Neural crest cell (in vitro differentiated cells): Measurements from ENCODE around the gene TMX1. TPM values are rescaled to one million over a fixed set of nuclear protein-coding genes. Genes with fewer than 3 reads are reported as not detected.

Source experiments
- DNase-seq: peaks from one replicate; pipeline ENCODE4 v3.0.0; 2021; ENCODE audit warnings: low read depth, mixed read lengths, low spot score
- H3K27ac Mint-ChIP-seq: one replicate; pipeline ENCODE4 v1.8.0; 2021; ENCODE audit warnings: mild to moderate bottlenecking, mixed read lengths; ENCODE audit not compliant: unreplicated experiment
- H3K27me3 Mint-ChIP-seq: 2 replicates; pipeline ENCODE4 v1.8.0; 2021; ENCODE audit warnings: low read depth, mild to moderate bottlenecking, mixed read lengths
- H3K36me3 Mint-ChIP-seq: 2 replicates; pipeline ENCODE4 v1.8.0; 2021; ENCODE audit warnings: low read depth, mild to moderate bottlenecking, mixed read lengths
- H3K4me1 Mint-ChIP-seq: 2 replicates; pipeline ENCODE4 v1.8.0; 2021; ENCODE audit warnings: mixed read lengths
- H3K4me3 Mint-ChIP-seq: one replicate; pipeline ENCODE4 v1.8.0; 2021; ENCODE audit warnings: mild to moderate bottlenecking, mixed read lengths
- H3K9me3 Mint-ChIP-seq: 2 replicates; pipeline ENCODE4 v1.8.0; 2021; ENCODE audit warnings: mixed read lengths
- total RNA-seq: library from RNA; stranded (reverse); gene quantifications from 2 replicates; pipeline ENCODE4 v1.2.1, GENCODE V29; 2021
- TF ChIP-seq, protein P1 (sequence below): fragments of 200-600 bp; sonication (generic); conservative IDR thresholded peaks from 2 replicates; pipeline ENCODE4 v1.5.0; 2021; ENCODE audit warnings: antibody characterized with exemption, mild to moderate bottlenecking

TMX1 gene
- total RNA-seq, 1 donor from 2014 or later = 61.9 TPM

DNA sequence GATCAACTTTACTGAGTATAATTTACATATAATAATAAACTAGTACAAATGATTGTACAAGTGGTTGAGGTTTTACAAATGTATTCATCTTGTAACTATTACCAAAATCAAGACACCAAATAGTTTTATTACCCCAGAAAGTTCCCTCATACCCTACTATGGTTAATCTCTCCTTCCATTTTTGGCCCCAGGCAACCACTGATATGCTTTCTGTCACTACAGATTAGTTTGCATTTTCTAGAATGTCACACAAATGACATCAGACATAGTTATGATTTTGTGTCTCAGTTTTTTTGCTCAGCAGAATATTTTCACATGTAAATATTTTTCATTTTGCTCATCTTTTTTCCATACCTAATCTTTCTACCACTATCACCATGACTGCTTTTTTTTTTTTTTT lies 49.1 kb downstream of the TMX1 start:
- peaks cover 25% of the 10 kb centered on the region for H3K4me1 Mint-ChIP-seq
- no peak overlapping the region for H3K27ac Mint-ChIP-seq
- H3K9me3 Mint-ChIP-seq = no peaks in the 10 kb centered on the region
- H3K36me3 Mint-ChIP-seq = no peaks in the 10 kb centered on the region
- TF ChIP-seq, protein P1, sequence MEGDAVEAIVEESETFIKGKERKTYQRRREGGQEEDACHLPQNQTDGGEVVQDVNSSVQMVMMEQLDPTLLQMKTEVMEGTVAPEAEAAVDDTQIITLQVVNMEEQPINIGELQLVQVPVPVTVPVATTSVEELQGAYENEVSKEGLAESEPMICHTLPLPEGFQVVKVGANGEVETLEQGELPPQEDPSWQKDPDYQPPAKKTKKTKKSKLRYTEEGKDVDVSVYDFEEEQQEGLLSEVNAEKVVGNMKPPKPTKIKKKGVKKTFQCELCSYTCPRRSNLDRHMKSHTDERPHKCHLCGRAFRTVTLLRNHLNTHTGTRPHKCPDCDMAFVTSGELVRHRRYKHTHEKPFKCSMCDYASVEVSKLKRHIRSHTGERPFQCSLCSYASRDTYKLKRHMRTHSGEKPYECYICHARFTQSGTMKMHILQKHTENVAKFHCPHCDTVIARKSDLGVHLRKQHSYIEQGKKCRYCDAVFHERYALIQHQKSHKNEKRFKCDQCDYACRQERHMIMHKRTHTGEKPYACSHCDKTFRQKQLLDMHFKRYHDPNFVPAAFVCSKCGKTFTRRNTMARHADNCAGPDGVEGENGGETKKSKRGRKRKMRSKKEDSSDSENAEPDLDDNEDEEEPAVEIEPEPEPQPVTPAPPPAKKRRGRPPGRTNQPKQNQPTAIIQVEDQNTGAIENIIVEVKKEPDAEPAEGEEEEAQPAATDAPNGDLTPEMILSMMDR = no peak
- no peaks in the 10 kb centered on the region for H3K27me3 Mint-ChIP-seq
- DNase-seq = no peak
- no peak overlapping the region for H3K4me3 Mint-ChIP-seq

DNA sequence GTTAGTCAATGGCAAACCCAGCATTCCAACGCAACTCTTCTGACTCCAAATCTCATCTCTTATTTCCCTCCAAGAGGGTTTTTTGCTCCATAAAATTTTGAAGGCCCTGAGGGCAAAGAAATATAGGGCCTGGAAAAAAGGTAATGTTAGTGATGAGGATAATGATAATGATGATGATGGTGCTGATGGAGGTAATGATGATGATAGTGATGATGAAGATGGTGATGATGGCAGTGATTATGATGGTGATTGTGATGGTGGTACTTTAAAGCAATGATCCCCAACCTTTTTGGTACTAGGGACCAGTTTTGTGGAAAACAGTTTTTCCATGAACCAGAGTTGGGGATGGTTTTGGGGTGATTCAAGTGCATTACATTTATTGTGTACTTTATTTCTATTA lies 50.1 kb downstream of the TMX1 start:
- TF ChIP-seq, protein P1 = no peak
- Mint-ChIP-seq H3K27ac (no peak overlapping the region), H3K4me3 (no peak overlapping the region), H3K27me3 (no peaks in the 10 kb centered on the region), H3K4me1 (peaks cover 20% of the 10 kb centered on the region), H3K36me3 (no peaks in the 10 kb centered on the region), H3K9me3 (no peaks in the 10 kb centered on the region)
- DNase-seq = no peak

DNA sequence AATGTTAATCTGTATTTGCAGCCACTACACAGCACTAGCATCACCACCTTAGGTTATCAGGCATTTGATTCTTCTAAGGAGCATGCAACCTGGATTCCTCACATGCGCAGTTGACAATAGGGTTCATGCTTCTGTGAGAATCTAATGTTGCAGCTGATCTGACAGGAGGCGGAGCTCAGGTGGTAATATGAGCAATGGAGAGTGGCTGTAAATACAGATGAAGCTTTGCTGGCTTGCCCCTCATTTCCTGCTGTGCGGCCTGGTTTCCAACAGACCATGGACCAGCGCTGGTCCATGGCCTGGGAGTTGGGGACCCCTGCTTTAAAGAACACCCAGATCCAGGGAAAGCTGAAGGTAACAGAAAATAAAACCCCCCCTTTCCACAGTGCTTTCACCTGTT lies 51.0 kb downstream of the TMX1 start:
- no peak overlapping the region for H3K4me3 Mint-ChIP-seq
- no peak for DNase-seq
- H3K27ac Mint-ChIP-seq = no peak overlapping the region
- no peaks in the 10 kb centered on the region for H3K36me3 Mint-ChIP-seq
- H3K27me3 Mint-ChIP-seq = no peaks in the 10 kb centered on the region
- TF ChIP-seq, protein P1 = no peak
- H3K9me3 Mint-ChIP-seq = no peaks in the 10 kb centered on the region
- H3K4me1 Mint-ChIP-seq = peaks cover 16% of the 10 kb centered on the region

DNA sequence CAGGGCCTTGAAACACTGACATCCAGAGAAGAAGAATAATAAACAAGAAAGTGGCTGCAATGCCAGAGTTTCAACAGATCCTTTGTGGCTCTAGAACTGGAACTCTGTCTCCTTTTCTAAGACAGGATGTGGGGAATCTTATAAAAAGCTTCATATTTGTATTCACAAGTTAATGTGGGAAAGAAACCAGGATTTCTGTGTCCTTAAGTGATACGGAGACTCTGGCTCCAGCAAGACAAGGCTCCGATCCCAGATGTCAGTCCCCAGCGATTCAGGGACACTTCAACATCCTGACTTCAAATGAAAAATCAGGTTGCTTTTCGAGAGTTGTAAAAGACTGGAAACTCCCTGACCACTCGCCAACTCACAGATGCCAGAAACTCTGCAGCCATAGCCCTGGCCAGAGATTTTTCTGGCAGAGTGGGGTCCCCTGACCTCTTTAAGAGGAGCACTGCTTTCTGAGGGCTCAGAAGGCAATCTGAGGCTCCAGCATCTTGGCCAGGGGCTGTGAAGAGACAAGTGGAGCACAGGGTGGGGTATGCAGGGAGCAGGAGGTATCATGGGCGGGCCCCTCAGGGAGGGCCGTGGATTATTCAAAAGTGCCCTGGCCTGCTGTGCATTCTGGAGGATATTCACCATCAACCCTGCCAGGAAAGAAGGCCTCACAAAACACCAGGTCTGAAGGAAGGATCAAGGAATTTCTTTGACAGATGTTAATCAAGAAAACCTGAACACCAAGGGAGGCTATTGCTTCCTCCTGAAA lies 53.3 kb downstream of the TMX1 start:
- H3K36me3 Mint-ChIP-seq = no peaks in the 10 kb centered on the region
- no peak for DNase-seq
- TF ChIP-seq, protein P1 = no peak
- H3K4me1 Mint-ChIP-seq = peaks cover 16% of the 10 kb centered on the region
- no peaks in the 10 kb centered on the region for H3K9me3 Mint-ChIP-seq
- no peaks in the 10 kb centered on the region for H3K27me3 Mint-ChIP-seq
- H3K4me3 Mint-ChIP-seq = no peak overlapping the region
- H3K27ac Mint-ChIP-seq = no peak overlapping the region

DNA sequence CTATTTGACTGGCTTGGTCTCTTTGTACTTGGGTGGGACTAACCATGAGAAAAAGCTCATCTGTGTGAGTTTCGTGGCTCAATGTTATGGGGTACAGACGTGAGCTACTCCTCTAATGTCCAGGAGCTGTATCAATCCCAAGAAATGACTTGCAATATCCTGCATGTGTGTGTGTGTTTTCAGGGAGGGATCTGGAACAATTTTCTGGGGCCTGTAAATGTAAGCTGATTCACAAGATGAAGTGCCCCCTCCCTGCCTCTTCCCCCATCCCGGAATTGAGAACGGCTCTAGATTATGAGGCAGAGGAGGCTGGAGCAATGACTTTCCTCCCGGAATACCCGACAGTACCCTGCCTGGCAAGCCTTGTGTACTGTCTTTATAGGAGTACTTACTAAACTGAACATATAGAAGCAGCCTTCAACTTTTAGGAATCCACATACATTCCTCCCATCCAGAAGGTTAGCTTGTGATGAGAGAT lies 53.9 kb downstream of the TMX1 start:
- H3K4me3 Mint-ChIP-seq = no peak overlapping the region
- no peak overlapping the region for H3K27ac Mint-ChIP-seq
- TF ChIP-seq, protein P1 = no peak
- H3K36me3 Mint-ChIP-seq = no peaks in the 10 kb centered on the region
- peaks cover 16% of the 10 kb centered on the region for H3K4me1 Mint-ChIP-seq
- no peaks in the 10 kb centered on the region for H3K27me3 Mint-ChIP-seq
- no peak for DNase-seq
- no peaks in the 10 kb centered on the region for H3K9me3 Mint-ChIP-seq
